Fibroblast of skin of right quadriceps (primary cell): ENCODE results near the gene KLHL36.

ENCODE experiments used
- DNase-seq: peaks from one replicate; pipeline ENCODE4 v3.0.0-alpha.2; 2013

The KLHL36 gene

GRCh38 chr16:84648595-84649510, 542 bp downstream of the KLHL36 start:
- no peak for DNase-seq

- no peak for DNase-seq
These were observed 1.2 kb downstream of the KLHL36 start for GRCh38 chr16:84649511-84649861.

- peak; percentile 85 for DNase-seq
These were observed 2.0 kb downstream of the KLHL36 start for GRCh38 chr16:84650062-84650991.

GRCh38 chr16:84652566-84652965, 4.3 kb downstream of the KLHL36 start:
- DNase-seq = no peak

- no peak for DNase-seq
These were observed 5.9 kb downstream of the KLHL36 start for GRCh38 chr16:84654238-84654637.

- no peak for DNase-seq
These were observed 6.7 kb downstream of the KLHL36 start for GRCh38 chr16:84654998-84655397.

GRCh38 chr16:84656649-84657048, 8.3 kb downstream of the KLHL36 start:
- DNase-seq = no peak

- DNase-seq = no peak
These were observed 9.0 kb downstream of the KLHL36 start for GRCh38 chr16:84657229-84657837.

GRCh38 chr16:84658690-84659089, 10.4 kb downstream of the KLHL36 start:
- DNase-seq = no peak

- no peak for DNase-seq
These were observed 11.5 kb downstream of the KLHL36 start for GRCh38 chr16:84659656-84660300.

- DNase-seq = no peak
These were observed 12.7 kb downstream of the KLHL36 start for GRCh38 chr16:84660973-84661372.

GRCh38 chr16:84661418-84662060, 13.2 kb downstream of the KLHL36 start:
- DNase-seq = no peak

GRCh38 chr16:84662471-84662870, 14.2 kb downstream of the KLHL36 start:
- DNase-seq = no peak

- no peak for DNase-seq
These were observed 15.3 kb downstream of the KLHL36 start for GRCh38 chr16:84663433-84664101.

- DNase-seq = no peak
These were observed 17.0 kb downstream of the KLHL36 start for GRCh38 chr16:84665359-84665758.

GRCh38 chr16:84665843-84666242, 17.5 kb downstream of the KLHL36 start:
- no peak for DNase-seq

GRCh38 chr16:84667600-84668309, 19.4 kb downstream of the KLHL36 start:
- no peak for DNase-seq

- DNase-seq = no peak
These were observed 21.8 kb downstream of the KLHL36 start for GRCh38 chr16:84670063-84670462.

- peak; percentile 52 for DNase-seq
These were observed 24.2 kb downstream of the KLHL36 start for GRCh38 chr16:84672276-84673202.

GRCh38 chr16:84673203-84673535, 24.9 kb downstream of the KLHL36 start:
- DNase-seq = no peak
